KMS-11 (cell line): ENCODE results near the gene CALHM2.

Experiments
- H2AFZ ChIP-seq: fragments of 200-600 bp; sonication (generic); 2 replicates; pipeline ENCODE4 v1.6.1; 2016; ENCODE audit warnings: antibody characterized with exemption, mixed run types, low read depth
- H3K27ac ChIP-seq: fragments of 200-600 bp; sonication (generic); 2 replicates; pipeline ENCODE4 v1.6.1; 2016; ENCODE audit warnings: mild to moderate bottlenecking, mixed run types
- H3K27me3 ChIP-seq: fragments of 200-600 bp; sonication (generic); 2 replicates; pipeline ENCODE4 v1.6.1; 2017; ENCODE audit warnings: mild to moderate bottlenecking, low read depth, mixed run types, moderate library complexity; ENCODE audit not compliant: insufficient read depth
- H3K36me3 ChIP-seq: fragments of 200-600 bp; sonication (generic); 2 replicates; pipeline ENCODE4 v1.6.1; 2017; ENCODE audit warnings: mild to moderate bottlenecking, mixed run types; ENCODE audit not compliant: insufficient read depth
- H3K4me1 ChIP-seq: fragments of 200-600 bp; sonication (generic); 2 replicates; pipeline ENCODE4 v1.6.1; 2016; ENCODE audit warnings: mild to moderate bottlenecking, low read depth, mixed run types; ENCODE audit not compliant: poor library complexity, severe bottlenecking
- H3K4me2 ChIP-seq: fragments of 200-600 bp; sonication (generic); 2 replicates; pipeline ENCODE4 v1.7.0; 2016; ENCODE audit warnings: mild to moderate bottlenecking, mixed run types
- H3K4me3 ChIP-seq: fragments of 200-600 bp; sonication (generic); IDR thresholded peaks from 2 replicates; pipeline ENCODE4 v1.6.1; 2017; ENCODE audit warnings: low read depth, low read length, mixed read lengths; ENCODE audit not compliant: insufficient read depth
- H3K79me2 ChIP-seq: fragments of 200-600 bp; sonication (generic); 2 replicates; pipeline ENCODE4 v1.6.1; 2016; ENCODE audit warnings: low read depth, mixed run types; ENCODE audit not compliant: insufficient read depth
- H3K9ac ChIP-seq: fragments of 200-600 bp; sonication (generic); 2 replicates; pipeline ENCODE4 v1.6.1; 2016; ENCODE audit warnings: mild to moderate bottlenecking, mixed run types
- H4K20me1 ChIP-seq: fragments of 200-600 bp; sonication (generic); 2 replicates; pipeline ENCODE4 v1.6.1; 2016; ENCODE audit warnings: mild to moderate bottlenecking, mixed run types; ENCODE audit not compliant: insufficient read depth
- CTCF ChIP-seq: fragments of 200-600 bp; sonication (generic); conservative IDR thresholded peaks from 2 replicates; pipeline ENCODE4 v1.6.1; 2017; ENCODE audit warnings: low read depth, mild to moderate bottlenecking, antibody characterized with exemption, low read length, moderate library complexity, mixed read lengths

The CALHM2 gene

GRCh38 chr10:103415581-103415980 lies 36.6 kb downstream of the CALHM2 start:
- Histone ChIP-seq H3K4me1 (no peaks in the 10 kb centered on the region), H2AFZ (no peak overlapping the region), H3K79me2 (no peaks in the 10 kb centered on the region), H4K20me1 (no peaks in the 10 kb centered on the region), H3K36me3 (peaks cover 27% of the 10 kb centered on the region; the same call in 1 of the 2 replicates), H3K27me3 (no peaks in the 10 kb centered on the region), H3K27ac (no peak overlapping the region), H3K4me2 (no peak overlapping the region), H3K4me3 (no peak overlapping the region), H3K9ac (no peak overlapping the region)
- no peak for TF ChIP-seq CTCF

- Histone ChIP-seq H4K20me1 (no peaks in the 10 kb centered on the region; the same call in 1 of the 2 replicates), H3K27me3 (no peaks in the 10 kb centered on the region), H3K4me1 (peaks cover 16% of the 10 kb centered on the region), H3K4me2 (no peak overlapping the region), H3K79me2 (no peaks in the 10 kb centered on the region), H3K4me3 (no peak overlapping the region), H3K27ac (no peak overlapping the region), H2AFZ (no peak overlapping the region), H3K9ac (no peak overlapping the region), H3K36me3 (peaks cover 24% of the 10 kb centered on the region; the same call in 1 of the 2 replicates)
- no peak for TF ChIP-seq CTCF
Measured at GRCh38 chr10:103413564-103413963, 38.6 kb downstream of the CALHM2 start.

- peak overlapping the region; percentile 77 for H3K4me2 ChIP-seq
- no peak overlapping the region for H3K4me3 ChIP-seq
- H3K79me2 ChIP-seq: peaks cover 65% of the 10 kb centered on the region
- H3K36me3 ChIP-seq: peaks cover 3% of the 10 kb centered on the region; the same call in 1 of the 2 replicates
- no peaks in the 10 kb centered on the region for H4K20me1 ChIP-seq
- H2AFZ ChIP-seq: 0 out of 2 replicates have a peak overlapping the region, but pooled peaks have one; percentile 66
- H3K4me1 ChIP-seq: peaks cover 42% of the 10 kb centered on the region
- no peak for TF ChIP-seq CTCF
- peak overlapping the region; percentile 81; the same call in 1 of the 2 replicates for H3K9ac ChIP-seq
- H3K27ac ChIP-seq: peak overlapping the region; percentile 41; the same call in 1 of the 2 replicates
- H3K27me3 ChIP-seq: no peaks in the 10 kb centered on the region
Measured at GRCh38 chr10:103397191-103397825, 54.9 kb downstream of the CALHM2 start.

GRCh38 chr10:103396789-103397087 lies 55.4 kb downstream of the CALHM2 start:
- peak overlapping the region; percentile 41 for H3K27ac ChIP-seq

More at GRCh38 chr10:103396789-103397087, 55.4 kb downstream of the CALHM2 start:
- peak overlapping the region; percentile 81; the same call in 1 of the 2 replicates for H3K9ac ChIP-seq
- peaks cover 42% of the 10 kb centered on the region for H3K4me1 ChIP-seq
- H3K27me3 ChIP-seq: no peaks in the 10 kb centered on the region
- no peak overlapping the region for H3K4me3 ChIP-seq
- H3K79me2 ChIP-seq: peaks cover 65% of the 10 kb centered on the region
- no peak for TF ChIP-seq CTCF
- no peaks in the 10 kb centered on the region for H4K20me1 ChIP-seq
- H2AFZ ChIP-seq: peak overlapping the region; percentile 66
- H3K36me3 ChIP-seq: no peaks in the 10 kb centered on the region; the same call in 1 of the 2 replicates
- H3K4me2 ChIP-seq: peak overlapping the region; percentile 77
